Adrenal gland (tissue), 12 donors: ENCODE measurements around the gene UVRAG. TPM values are rescaled to one million over a fixed set of nuclear protein-coding genes. Genes with fewer than 3 reads are reported as not detected.

Experiments
- DNase-seq, 7 donors: peaks; one replicate each; pipeline ENCODE4 v3.0.0-alpha.2; 2019 to 2020
- H3K27ac ChIP-seq, 5 donors: fragments of 200-600 bp; sonication (generic) in 4 of 5; 1 replicate in 3 of 5; 2 replicates in 2 of 5; pipeline versions ENCODE4 v1.5.1 to v1.8.0; 2016 to 2020; ENCODE audit warnings: mild to moderate bottlenecking in 1 of 5
- H3K27me3 ChIP-seq: fragments of 200-600 bp; 2 replicates; pipeline ENCODE4 v1.8.0; 2021
- H3K36me3 ChIP-seq, 2 donors: fragments of 200-600 bp; replicated peaks in 1 of 2; 1 replicate in 1 of 2; 2 replicates in 1 of 2; pipeline versions ENCODE4 v1.5.1 to v1.8.0; 2018 to 2022
- H3K4me1 ChIP-seq, 2 donors: fragments of 200-600 bp; replicated peaks in 1 of 2; 1 replicate in 1 of 2; 2 replicates in 1 of 2; pipeline versions ENCODE4 v1.5.1 to v1.8.0; 2018 to 2021
- H3K4me3 ChIP-seq, 4 donors: fragments of 200-600 bp; sonication (generic) in 3 of 4; one replicate each; pipeline ENCODE4 v1.5.1; 2016 to 2018
- H3K9me3 ChIP-seq, 3 donors: fragments of 200-600 bp; sonication (generic) in 1 of 3; replicated peaks in 1 of 3; 1 replicate in 2 of 3; 2 replicates in 1 of 3; pipeline versions ENCODE4 v1.5.1 to v1.8.0; 2016 to 2021
- CTCF ChIP-seq, 6 experiments: fragments of 450-650 bp in 4 of 6; fragments of 200-600 bp in 2 of 6; sonication (generic) in 1 of 6; IDR thresholded peaks; 1 replicate in 5 of 6; 2 replicates in 1 of 6; pipeline versions ENCODE4 v1.5.1 to v1.8.0; 2016 to 2021; ENCODE audit warnings: antibody characterized with exemption in 6 of 6, mild to moderate bottlenecking in 2 of 6, moderate library complexity in 1 of 6
- POLR2A ChIP-seq, 2 donors: fragments of 450-650 bp; IDR thresholded peaks; one replicate each; pipeline ENCODE4 v1.6.1; 2017; ENCODE audit warnings: antibody characterized with exemption in 2 of 2, mild to moderate bottlenecking in 2 of 2, moderate library complexity in 1 of 2
- WGBS, 4 donors: extraction: QIAGEN DNeasy Blood & Tissue Kit in 2 of 4; methylation state at CpG; one replicate each; pipeline versions ENCODE4 v1.1.5 to v1.1.7; 2013 to 2017; 5-methylcytosine and 5-hydroxymethylcytosine counted together
- intact Hi-C, 2 donors: fragments of 100-400 bp; cut with DNase I; formaldehyde crosslinking; loops; one replicate each; pipeline versions ENCODE4 v1.14.1 to v1.15.0; 2022 to 2023
- polyA plus RNA-seq, 3 donors: library from polyadenylated mRNA; stranded (reverse); fragments of 200-250 nt in 2 of 3; fragments of 350-450 nt in 1 of 3; fragmentation: Illumina TruSeq in 1 of 3; extraction: RNeasy Lipid Tissue Mini Kit (QIAGEN cat#74804) in 1 of 3; gene quantifications; one replicate each; pipeline ENCODE4 v1.2.3, GENCODE V29; 2013 to 2014
- total RNA-seq, 9 donors: library from RNA; depleted of rRNA in 4 of 9; stranded (reverse); fragments of >200 nt in 4 of 9; fragments of 120-200 nt in 1 of 9; fragmentation: NEBNext Ultra II Directional in 1 of 9; extraction: Animal tissue kit (Norgen Biotek cat#: 25700) in 1 of 9; gene quantifications; one replicate each; pipeline versions ENCODE4 v1.1.0 to v1.2.4, GENCODE V29; 2013 to 2023
- donor health status: healthy with polysubstance abuse.
- donor health status: Bipolar disorder and iron deficiency.
- donor health status: DM: yes; HTN: yes; CAD: no.
- donor health status: DM: no; HTN: no; CAD: no.
- donor health status: DM: no; HTN: no; CAD: no.
- donor health status: DM: yes; HTN: yes; CAD: no.

The UVRAG gene
- total and polyA plus RNA-seq, 12 donors, result 10.9 to 61.4 (median 28.5) TPM

- WGBS, 4 donors, result 78 to 89% (median 80%) methylated on average over 8 of the region's 8 CpGs
- H3K4me1 ChIP-seq, result peaks cover 21 to 40% of the 10 kb centered on the region in 2 donors
- DNase-seq, result peak in 2 of 7 donors; percentile 12 to 22
- H3K4me3 ChIP-seq, result no peak overlapping the region
- H3K27me3 ChIP-seq, result no peaks in the 10 kb centered on the region
- H3K36me3 ChIP-seq, result no peaks in the 10 kb centered on the region
- TF ChIP-seq POLR2A (IDR thresholded peaks at IDR 0.05), result no peak
- TF ChIP-seq CTCF (IDR thresholded peaks at IDR 0.05), result no peak
- H3K27ac ChIP-seq, result peak overlapping the region in 4 of 5 donors; percentile 1 to 50 (median 22)
- intact Hi-C loops, result no loop called here
- no peaks in the 10 kb centered on the region for H3K9me3 ChIP-seq
These were observed 131.8 kb downstream of the UVRAG start for GRCh38 chr11:75946531-75947530.

GRCh38 chr11:75949023-75949672, 134.1 kb downstream of the UVRAG start:
- intact Hi-C loops, result no loop called here
- 80 to 91% (median 83%) methylated on average over 6 of the region's 6 CpGs for WGBS, 4 donors
- no peak for DNase-seq
- no peak overlapping the region for H3K4me3 ChIP-seq
- no peaks in the 10 kb centered on the region for H3K9me3 ChIP-seq
- peak overlapping the region in 1 of 5 donors; percentile 15 for H3K27ac ChIP-seq
- no peak for TF ChIP-seq CTCF (IDR thresholded peaks at IDR 0.05)
- TF ChIP-seq POLR2A (IDR thresholded peaks at IDR 0.05), result no peak
- no peaks in the 10 kb centered on the region for H3K27me3 ChIP-seq
- no peaks in the 10 kb centered on the region for H3K36me3 ChIP-seq
- H3K4me1 ChIP-seq, result peaks cover 28 to 51% of the 10 kb centered on the region in 2 donors

- TF ChIP-seq CTCF (IDR thresholded peaks at IDR 0.05) (no peak), POLR2A (IDR thresholded peaks at IDR 0.05) (no peak)
- H3K36me3 ChIP-seq, result no peaks in the 10 kb centered on the region
- no peaks in the 10 kb centered on the region for H3K27me3 ChIP-seq
- H3K27ac ChIP-seq, result no peak overlapping the region
- peaks cover 28 to 56% of the 10 kb centered on the region in 2 donors for H3K4me1 ChIP-seq
- intact Hi-C loops, result no loop called here
- no peak for DNase-seq
- 93 to 95% (median 94%) methylated on average over 6 of the region's 6 CpGs for WGBS, 4 donors
- no peaks in the 10 kb centered on the region for H3K9me3 ChIP-seq
- H3K4me3 ChIP-seq, result no peak overlapping the region
These were observed 135.1 kb downstream of the UVRAG start for GRCh38 chr11:75950141-75950540.

GRCh38 chr11:75954039-75954438, 139.0 kb downstream of the UVRAG start:
- intact Hi-C loops, result no loop called here
- no peak for TF ChIP-seq POLR2A (IDR thresholded peaks at IDR 0.05)
- no peak for TF ChIP-seq CTCF (IDR thresholded peaks at IDR 0.05)
- H3K27ac ChIP-seq, result no peak overlapping the region
- no peaks in the 10 kb centered on the region for H3K36me3 ChIP-seq
- no peaks in the 10 kb centered on the region for H3K9me3 ChIP-seq
- DNase-seq, result no peak
- H3K27me3 ChIP-seq, result no peaks in the 10 kb centered on the region
- H3K4me3 ChIP-seq, result no peak overlapping the region
- peaks cover 13 to 22% of the 10 kb centered on the region in 2 donors for H3K4me1 ChIP-seq
- 41 to 53% (median 47%) methylated on average over 2 of the region's 2 CpGs for WGBS, 4 donors
